Activated CD4-positive, alpha-beta T cell treated with anti-CD3 and anti-CD28 coated beads for 36 hours (primary cell): ENCODE measurements around the gene VAT1. TPM values are rescaled to one million over a fixed set of nuclear protein-coding genes. Genes with fewer than 3 reads are reported as not detected.
"Not testable (repeated sequence)": the region's sequence is repeated elsewhere in the genome, so short reads cannot be mapped to it uniquely, and the experiment has no call there.

ENCODE experiments used
- ATAC-seq: fragments of 200-7000 bp; cut with Tn5 transposase; one replicate; pipeline ENCODE4 v1.10.0; 2021; ENCODE audit warnings: mild to moderate bottlenecking, moderate library complexity
- CTCF ChIA-PET: fragments of 350-600 bp; sonication (Branson Sonifier 250); formaldehyde crosslinking; loops from one replicate; lab custom pipeline; 2021; ENCODE audit warnings: antibody characterized with exemption; lab: Charles Lee
- POLR2A ChIA-PET: fragments of 350-600 bp; sonication (Branson Sonifier 250); formaldehyde crosslinking; loops from one replicate; lab custom pipeline; 2021; ENCODE audit warnings: antibody characterized with exemption, inconsistent platforms; lab: Charles Lee
- DNase-seq: peaks from one replicate; pipeline ENCODE4 v3.0.0-alpha.2; 2020
- H3K27ac Mint-ChIP-seq: one replicate; pipeline ENCODE4 v1.8.0; 2021; ENCODE audit warnings: mixed read lengths
- H3K27me3 Mint-ChIP-seq: one replicate; pipeline ENCODE4 v1.8.0; 2021; ENCODE audit warnings: mixed read lengths
- H3K36me3 Mint-ChIP-seq: one replicate; pipeline ENCODE4 v1.8.0; 2021; ENCODE audit warnings: low read depth, mixed read lengths
- H3K4me1 Mint-ChIP-seq: one replicate; pipeline ENCODE4 v1.8.0; 2021; ENCODE audit warnings: mixed read lengths
- H3K4me3 Mint-ChIP-seq: one replicate; pipeline ENCODE4 v1.8.0; 2021; ENCODE audit warnings: mild to moderate bottlenecking, moderate library complexity, mixed read lengths
- H3K9me3 Mint-ChIP-seq: one replicate; pipeline ENCODE4 v1.8.0; 2021; ENCODE audit warnings: low read depth, mixed read lengths
- intact Hi-C, 2 experiments: fragments of 100-400 bp; cut with DNase I in 1 of 2; cut with micrococcal nuclease in 1 of 2; formaldehyde crosslinking; loops; one replicate each; pipeline versions ENCODE4 v1.14.2 to v1.15.1; 2022 to 2024; cut with DNase I, micrococcal nuclease
- total RNA-seq, 2 experiments: library from RNA; stranded (reverse); gene quantifications; one replicate each; pipeline ENCODE4 v1.2.3, GENCODE V29; 2021

VAT1 gene
- total RNA-seq, 2 experiments from 2014 or later = 26.1 to 35.0 TPM

DNA sequence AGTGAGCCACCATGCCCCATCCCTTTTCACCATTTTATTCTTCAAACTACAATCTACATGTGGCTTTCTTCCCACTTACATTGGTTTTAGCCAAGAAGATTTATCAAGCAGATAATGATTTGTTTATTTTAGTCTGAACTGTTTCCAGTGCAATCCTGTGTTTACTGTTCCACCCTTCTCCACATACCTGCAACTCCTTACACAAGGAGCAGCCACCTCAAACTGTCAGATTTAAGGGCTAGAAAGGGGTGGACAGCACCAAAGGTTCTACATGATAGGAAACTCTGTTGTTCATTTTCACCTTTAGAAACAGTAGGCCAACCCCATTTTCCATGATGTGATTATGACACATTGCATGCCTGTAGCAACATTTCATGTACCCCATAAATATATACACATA, 39.9 kb downstream of the VAT1 start:
- Mint-ChIP-seq H3K4me1 (peaks cover 32% of the 10 kb centered on the region), H3K4me3 (peak overlapping the region; percentile 99), H3K27ac (peak overlapping the region; percentile 47), H3K36me3 (peaks cover 30% of the 10 kb centered on the region), H3K9me3 (no peaks in the 10 kb centered on the region), H3K27me3 (no peaks in the 10 kb centered on the region)
- no peak for DNase-seq
- intact Hi-C loops = loop anchor here (5.0 kb wide), 3 partner anchors 150 to 1015 kb away; partner anchors contain the start of genes CNP (in 1 of the 2), PLEKHH3 (in 1 of the 2) and PSME3 (in 1 of the 2)
- ChIA-PET POLR2A (interaction anchor here (0.7 kb wide), 1 partner anchor 16 kb away, joined by 3 read pairs; the partner anchor contains the start of gene RPL27), CTCF (interaction anchor here (1.0 to 2.0 kb wide), 2 partner anchors 11 to 16 kb away, joined by 3 to 5 read pairs; partner anchors contain the start of gene RPL27)
- no peak for ATAC-seq

DNA sequence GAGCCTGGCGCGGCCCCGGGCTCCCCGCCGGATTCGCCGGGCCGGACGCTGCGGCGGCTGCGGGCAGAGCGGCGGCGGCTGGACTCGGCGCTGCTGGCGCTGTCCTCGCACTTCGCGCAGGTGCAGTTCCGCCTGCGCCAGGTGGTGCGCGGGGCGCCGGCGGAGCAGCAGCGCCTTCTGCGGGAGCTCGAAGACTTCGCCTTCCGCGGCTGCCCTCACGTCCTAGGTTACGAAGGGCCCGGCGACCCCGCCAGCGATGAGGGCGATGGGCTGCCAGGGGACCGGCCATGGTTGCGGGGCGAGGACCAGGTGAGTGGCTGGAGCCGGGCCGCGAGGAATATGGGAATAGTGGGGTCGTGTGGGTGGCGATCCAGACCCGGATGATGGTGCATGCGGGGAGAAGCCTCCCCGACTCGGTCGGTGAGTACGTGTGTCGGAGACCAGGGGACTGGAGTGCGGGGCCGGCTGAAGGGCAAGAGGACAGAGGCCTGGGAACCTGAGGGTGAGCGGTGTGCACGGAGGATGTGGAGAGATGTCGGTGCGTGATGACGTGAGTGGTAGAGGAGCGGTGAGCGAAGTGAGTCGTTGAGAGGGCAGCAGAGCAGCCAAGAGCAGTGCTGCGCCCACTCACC, 41.3 kb downstream of the VAT1 start:
- Mint-ChIP-seq H3K27me3 (no peaks in the 10 kb centered on the region), H3K27ac (peak overlapping the region; percentile 96), H3K4me1 (peaks cover 32% of the 10 kb centered on the region), H3K36me3 (peaks cover 27% of the 10 kb centered on the region), H3K4me3 (peak overlapping the region; percentile 99), H3K9me3 (no peaks in the 10 kb centered on the region)
- POLR2A ChIA-PET = interaction anchor here (0.5 kb wide), 1 partner anchor 22 kb away, joined by 3 read pairs; no protein-coding TSS in a partner anchor
- CTCF ChIA-PET = interaction anchor here (0.6 to 2.0 kb wide), 2 partner anchors 17 to 52 kb away, joined by 3 to 5 read pairs; partner anchors contain the start of gene RPL27
- peak; percentile 87 for ATAC-seq
- peak; percentile 87 for DNase-seq
- intact Hi-C loops = loop anchor here (1.0 to 5.0 kb wide), 13 partner anchors 17 to 1014 kb away; partner anchors contain the start of genes AARSD1 (in 2 of the 2), PSME3 (in 2 of the 2), RPL27 (in 2 of the 2) and BECN1 (in 1 of the 2)

DNA sequence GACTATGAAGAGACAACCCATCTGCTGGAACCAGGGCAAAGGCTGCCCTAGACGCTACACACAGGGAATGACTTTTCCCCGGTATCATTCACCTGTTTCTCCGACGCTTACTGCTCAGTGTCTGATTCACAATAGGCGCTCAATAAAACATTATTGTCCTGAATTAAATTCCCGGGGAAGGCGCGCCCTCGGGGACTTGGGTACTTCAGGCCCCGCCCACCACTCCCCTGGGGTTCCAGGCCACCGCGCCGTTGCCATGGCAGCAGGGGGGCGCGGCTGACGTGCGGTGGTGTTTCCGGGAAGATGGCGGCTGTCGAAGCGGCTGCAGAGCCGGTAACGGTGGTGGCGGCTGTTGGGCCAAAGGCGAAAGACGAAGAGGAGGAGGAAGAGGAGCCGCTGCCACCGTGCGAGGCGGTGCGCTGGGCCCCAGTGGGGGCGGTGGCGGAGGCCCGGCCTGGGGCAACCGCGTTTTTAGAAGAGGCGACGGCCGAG, 41.9 kb downstream of the VAT1 start, which contains the start of gene RUNDC1:
RUNDC1 (plus strand) TSS at position 292 of the 492 bp plus-strand sequence; CDS start at position 304, 12 bp downstream.
- intact Hi-C loops = loop anchor here (1.0 to 5.0 kb wide), 12 partner anchors 16 to 1013 kb away; partner anchors contain the start of genes RPL27 (in 2 of the 2), AARSD1 (in 1 of the 2), BECN1 (in 1 of the 2) and BRCA1 (in 1 of the 2)
- Mint-ChIP-seq H3K9me3 (no peaks in the 10 kb centered on the region), H3K27ac (peak within 1 kb of the TSS; percentile 98), H3K4me1 (peaks cover 32% of the 10 kb centered on the region), H3K36me3 (peaks cover 23% of the 10 kb centered on the region), H3K4me3 (peak within 1 kb of the TSS; percentile 99), H3K27me3 (no peaks in the 10 kb centered on the region)
- DNase-seq (peak; percentile 95), ATAC-seq (peak; percentile 78)
- ChIA-PET POLR2A (no interaction called here), CTCF (interaction anchor here (0.7 to 2.0 kb wide), 3 partner anchors 16 to 344 kb away, joined by 3 to 5 read pairs (median 4); partner anchors contain the start of gene RPL27)

DNA sequence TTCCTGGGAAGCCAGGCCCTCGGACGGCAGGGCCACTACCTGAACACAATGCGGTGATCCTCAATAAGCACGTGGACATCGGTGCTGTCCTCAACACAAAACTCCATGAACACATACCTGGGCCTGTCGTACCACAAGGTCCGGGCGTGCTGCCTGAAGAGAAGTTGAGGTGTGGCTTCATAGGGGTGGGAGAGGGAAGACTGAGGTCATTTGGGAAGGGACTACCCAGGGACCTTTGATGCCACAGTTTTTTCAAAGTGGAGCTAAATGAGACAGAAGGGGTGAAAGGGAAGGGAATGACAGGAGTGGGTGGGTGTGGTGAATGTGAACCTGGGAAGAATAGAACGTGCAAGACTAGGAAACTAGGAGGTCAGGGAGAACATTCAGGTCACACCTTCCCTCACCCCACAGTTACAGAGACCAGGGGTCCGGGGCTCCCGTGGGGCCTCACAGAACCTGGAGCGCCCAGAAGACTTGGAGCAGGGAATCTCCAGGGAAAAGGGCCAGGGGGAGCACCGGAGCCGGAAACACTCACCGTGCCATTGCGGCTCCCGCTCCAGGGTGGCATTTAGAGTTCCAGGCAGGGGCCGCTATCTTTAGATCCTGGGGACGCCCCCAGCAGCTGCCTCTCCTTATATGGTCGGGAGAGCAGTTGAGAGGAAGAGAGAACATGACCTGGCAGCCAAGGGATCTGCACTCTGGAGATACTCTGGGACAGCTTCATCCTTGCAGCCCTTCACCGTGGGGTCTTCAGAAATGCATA, 42.5 kb downstream of the VAT1 start, which contains the start of gene PTGES3L:
PTGES3L (minus strand) TSS at position 570 of the 763 bp plus-strand sequence; CDS start at position 543, 27 bp downstream.
- Mint-ChIP-seq H3K9me3 (no peaks in the 10 kb centered on the region), H3K27ac (peak within 1 kb of the TSS; percentile 98), H3K4me1 (peaks cover 30% of the 10 kb centered on the region), H3K27me3 (no peaks in the 10 kb centered on the region), H3K4me3 (peak within 1 kb of the TSS; percentile 99), H3K36me3 (peaks cover 17% of the 10 kb centered on the region)
- ChIA-PET CTCF (interaction anchor here (0.7 to 1.5 kb wide), 4 partner anchors 15 to 345 kb away, joined by 3 to 5 read pairs (median 4); partner anchors contain the start of gene RPL27), POLR2A (no interaction called here)
- DNase-seq (peak; percentile 65), ATAC-seq (peak; percentile 60)
- intact Hi-C loops = loop anchor here (1.0 to 5.0 kb wide), 12 partner anchors 15 to 1012 kb away; partner anchors contain the start of genes RPL27 (in 2 of the 2), AARSD1 (in 1 of the 2), BECN1 (in 1 of the 2) and BRCA1 (in 1 of the 2)

DNA sequence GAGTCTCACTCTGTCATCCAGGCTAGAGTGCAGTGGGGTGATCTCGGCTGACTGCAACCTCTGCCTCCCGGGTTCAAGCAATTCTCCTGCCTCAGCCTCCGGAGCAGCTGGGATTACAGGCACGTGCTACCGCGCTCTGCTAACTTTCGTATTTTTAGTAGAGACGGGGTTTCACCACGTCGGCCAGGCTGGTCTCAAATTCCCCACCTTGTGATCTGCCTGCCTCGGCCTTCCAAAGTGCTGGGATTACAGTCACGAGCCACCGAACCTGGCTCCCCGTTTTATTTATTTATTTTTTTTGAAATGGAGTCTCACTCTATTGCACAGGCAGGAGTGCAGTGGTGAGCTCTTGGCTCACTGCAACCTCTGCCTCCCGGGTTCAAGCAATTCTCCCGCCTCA, 46.5 kb downstream of the VAT1 start:
- H3K36me3 Mint-ChIP-seq, H3K9me3 Mint-ChIP-seq, CTCF ChIA-PET, H3K27me3 Mint-ChIP-seq, DNase-seq, intact Hi-C loops, ATAC-seq, H3K27ac Mint-ChIP-seq, H3K4me3 Mint-ChIP-seq, POLR2A ChIA-PET: not testable (repeated sequence)
- peaks cover 13% of the 10 kb centered on the region for H3K4me1 Mint-ChIP-seq

DNA sequence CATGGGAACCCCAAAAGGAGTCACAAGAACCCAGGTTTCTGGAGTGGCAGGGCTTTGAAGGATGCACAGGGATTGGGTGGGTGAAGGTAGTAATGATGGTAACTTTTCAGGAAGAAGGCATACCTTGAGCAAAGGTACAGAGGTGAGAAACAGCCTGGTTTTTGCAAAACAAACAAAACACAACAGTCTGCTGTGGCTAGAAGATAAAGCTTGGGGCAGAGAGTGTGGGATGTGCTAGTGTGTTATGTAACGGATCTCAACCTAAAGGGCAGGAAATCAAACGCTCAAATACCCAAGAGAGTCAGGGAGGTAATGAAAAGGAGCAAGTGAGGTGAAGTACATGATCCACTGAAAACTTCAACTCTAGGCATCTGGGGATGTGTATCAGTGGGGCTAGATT, 46.9 kb downstream of the VAT1 start:
- H3K36me3 Mint-ChIP-seq = no peaks in the 10 kb centered on the region
- no peaks in the 10 kb centered on the region for H3K27me3 Mint-ChIP-seq
- ATAC-seq (no peak), DNase-seq (no peak)
- peaks cover 11% of the 10 kb centered on the region for H3K4me1 Mint-ChIP-seq
- intact Hi-C loops = no loop called here
- H3K27ac Mint-ChIP-seq = no peak overlapping the region
- no peaks in the 10 kb centered on the region for H3K9me3 Mint-ChIP-seq
- H3K4me3 Mint-ChIP-seq = no peak overlapping the region
- POLR2A ChIA-PET = no interaction called here
- CTCF ChIA-PET = interaction anchor here (0.7 kb wide), 1 partner anchor 707 kb away, joined by 3 read pairs; no protein-coding TSS in a partner anchor

DNA sequence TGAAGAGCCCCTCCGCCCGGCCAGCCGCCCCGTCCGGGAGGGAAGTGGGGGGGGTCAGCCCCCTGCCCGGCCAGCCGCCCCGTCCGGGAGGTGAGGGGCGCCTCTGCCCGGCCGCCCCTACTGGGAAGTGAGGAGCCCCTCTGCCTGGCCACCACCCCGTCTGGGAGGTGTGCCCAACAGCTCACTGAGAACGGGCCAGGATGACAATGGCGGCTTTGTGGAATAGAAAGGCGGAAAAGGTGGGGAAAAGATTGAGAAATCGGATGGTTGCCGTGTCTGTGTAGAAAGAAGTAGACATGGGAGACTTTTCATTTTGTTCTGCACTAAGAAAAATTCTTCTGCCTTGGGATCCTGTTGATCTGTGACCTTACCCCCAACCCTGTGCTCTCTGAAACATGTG, 48.9 kb downstream of the VAT1 start:
- H3K27ac Mint-ChIP-seq, POLR2A ChIA-PET, H3K36me3 Mint-ChIP-seq, H3K9me3 Mint-ChIP-seq, CTCF ChIA-PET, H3K4me3 Mint-ChIP-seq, H3K27me3 Mint-ChIP-seq, intact Hi-C loops, ATAC-seq, H3K4me1 Mint-ChIP-seq, DNase-seq: not testable (repeated sequence)

DNA sequence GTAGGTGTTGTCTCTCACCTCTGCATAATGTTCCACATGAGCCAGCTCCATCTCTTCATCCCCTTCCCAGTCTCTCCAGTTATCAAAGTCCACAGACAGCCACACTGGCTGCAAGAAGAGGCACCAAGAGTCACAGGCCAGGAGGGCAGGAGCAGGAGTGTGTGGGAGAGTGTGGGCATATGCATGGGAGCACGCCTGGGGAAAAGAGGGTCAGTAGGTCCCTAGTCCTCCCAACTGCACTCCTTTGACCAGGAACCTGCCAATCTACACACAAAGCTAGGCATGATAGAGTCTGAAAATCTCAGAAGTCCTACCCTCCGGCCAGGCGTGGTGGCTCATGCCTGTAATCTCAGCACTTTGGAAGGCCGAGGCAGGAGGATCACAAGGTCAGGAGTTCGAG, 50.6 kb downstream of the VAT1 start:
- Mint-ChIP-seq H3K36me3 (no peaks in the 10 kb centered on the region), H3K27ac (no peak overlapping the region), H3K9me3 (no peaks in the 10 kb centered on the region), H3K27me3 (no peaks in the 10 kb centered on the region), H3K4me1 (peaks cover 6% of the 10 kb centered on the region), H3K4me3 (no peak overlapping the region)
- ChIA-PET CTCF (interaction anchor here (0.6 kb wide), 1 partner anchor 246 kb away, joined by 3 read pairs; no protein-coding TSS in a partner anchor), POLR2A (no interaction called here)
- ATAC-seq = no peak
- intact Hi-C loops = no loop called here
- DNase-seq = no peak

DNA sequence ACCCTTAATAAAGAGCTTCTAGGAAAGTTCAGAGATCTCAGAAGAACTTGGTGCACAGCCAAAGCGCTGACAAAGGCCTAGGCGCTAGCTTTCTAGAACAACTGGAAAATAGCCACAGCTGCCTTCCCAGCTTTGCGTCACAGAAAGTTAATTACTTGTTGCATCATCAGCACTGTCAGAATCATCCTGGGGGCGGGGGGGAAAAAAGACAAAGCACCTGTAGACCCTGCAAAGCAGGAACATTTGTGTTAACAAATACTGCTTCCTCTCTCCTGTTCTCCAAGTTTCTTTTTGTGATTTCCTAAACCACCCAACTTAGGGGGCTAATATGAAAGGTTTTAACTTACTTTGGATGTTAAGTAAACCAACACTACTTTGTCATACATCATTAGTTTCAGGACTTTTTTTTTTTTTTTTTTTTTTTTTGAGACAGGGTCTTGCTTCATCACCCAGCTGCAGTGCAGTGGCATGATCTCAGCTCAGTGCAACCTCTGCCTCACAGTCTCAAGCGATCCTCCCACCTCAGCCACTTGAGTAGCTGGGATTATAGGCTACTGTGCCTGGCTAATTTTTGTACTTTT, 53.1 kb downstream of the VAT1 start:
- peaks cover 11% of the 10 kb centered on the region for H3K4me1 Mint-ChIP-seq
- intact Hi-C loops = no loop called here
- no peaks in the 10 kb centered on the region for H3K27me3 Mint-ChIP-seq
- H3K27ac Mint-ChIP-seq = peak overlapping the region; percentile 60
- peak; percentile 44 for DNase-seq
- ATAC-seq = peak; percentile 24
- H3K4me3 Mint-ChIP-seq = no peak overlapping the region
- POLR2A ChIA-PET = interaction anchor here (0.6 to 1.0 kb wide), 2 partner anchors 29 to 421 kb away, joined by 3 to 4 read pairs; partner anchors contain the start of gene RPL27
- H3K36me3 Mint-ChIP-seq = peaks cover 5% of the 10 kb centered on the region
- no peaks in the 10 kb centered on the region for H3K9me3 Mint-ChIP-seq
- CTCF ChIA-PET = interaction anchor here (0.6 to 2.1 kb wide), 2 partner anchors 28 to 474 kb away, joined by 3 to 7 read pairs; partner anchors contain the start of gene RPL27

DNA sequence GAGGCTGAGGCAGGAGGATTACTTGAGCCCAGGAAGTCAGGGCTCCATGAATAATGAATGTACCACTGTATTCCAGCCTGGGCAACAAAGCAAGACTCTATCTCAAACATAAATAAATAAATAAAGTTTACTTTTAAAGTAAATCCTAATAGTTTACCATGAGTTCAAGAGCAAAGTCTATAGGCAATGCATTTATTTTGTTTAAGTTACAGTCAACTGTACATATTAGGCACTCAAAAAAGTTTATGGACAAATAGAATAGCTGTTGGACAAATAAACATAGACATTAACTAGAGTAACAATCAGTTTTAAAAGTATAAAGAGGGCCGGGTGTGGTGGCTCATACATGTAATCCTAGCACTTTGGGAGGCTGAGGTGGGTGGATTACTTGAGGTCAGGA, 54.3 kb downstream of the VAT1 start:
- intact Hi-C loops = no loop called here
- DNase-seq (no peak), ATAC-seq (no peak)
- H3K27ac Mint-ChIP-seq = no peak overlapping the region
- no peak overlapping the region for H3K4me3 Mint-ChIP-seq
- peaks cover 9% of the 10 kb centered on the region for H3K36me3 Mint-ChIP-seq
- H3K27me3 Mint-ChIP-seq = no peaks in the 10 kb centered on the region
- peaks cover 16% of the 10 kb centered on the region for H3K4me1 Mint-ChIP-seq
- H3K9me3 Mint-ChIP-seq = no peaks in the 10 kb centered on the region
- ChIA-PET POLR2A (no interaction called here), CTCF (interaction anchor here (0.7 to 2.1 kb wide), 3 partner anchors 30 to 288 kb away, joined by 3 to 7 read pairs (median 3); partner anchors contain the start of gene RPL27)
